ELR (cell line): ENCODE data around the gene FAM200C.

Experiments
- DNase-seq: peaks from one replicate; pipeline ENCODE4 v3.0.0-alpha.2; 2015; ENCODE audit warnings: low read depth

FAM200C gene

DNA sequence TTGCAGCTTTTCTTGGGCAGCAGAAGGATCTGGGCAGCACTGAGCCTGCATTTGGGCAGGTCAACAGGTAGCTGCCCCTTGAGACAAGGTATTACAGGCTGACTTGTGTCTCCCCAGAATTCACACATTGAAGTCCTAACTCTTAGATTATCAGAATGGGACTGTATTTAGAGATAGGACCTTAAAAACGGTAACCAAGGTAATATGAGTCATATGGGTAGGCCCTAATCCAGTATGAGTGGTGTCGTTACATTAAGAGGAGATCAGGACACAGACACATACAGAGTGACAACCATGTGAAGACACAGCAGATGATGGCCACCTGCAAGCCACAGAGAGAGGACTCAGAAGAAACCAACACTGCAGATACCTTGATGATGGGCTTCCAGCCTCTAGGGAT lies 32.6 kb downstream of the FAM200C start:
- DNase-seq, result no peak

DNA sequence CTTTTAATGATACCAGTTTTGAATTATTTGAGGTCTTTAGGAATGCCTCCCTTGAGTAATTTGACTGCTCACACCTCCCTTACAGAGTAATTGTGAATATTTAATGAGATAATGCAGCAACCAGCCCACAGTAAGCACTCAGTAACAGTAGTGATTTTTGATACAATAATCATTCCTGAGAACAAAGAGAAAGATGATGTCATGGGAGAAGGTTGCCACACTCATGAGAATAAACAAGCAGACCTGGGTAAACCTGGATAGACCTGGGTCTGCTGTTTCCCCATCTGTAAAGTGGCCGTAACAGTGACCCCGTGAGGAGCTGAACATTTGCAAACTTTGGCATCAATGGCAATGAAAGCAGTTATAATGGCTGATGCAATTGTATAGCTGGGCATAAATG lies 33.6 kb downstream of the FAM200C start:
- DNase-seq, result no peak

DNA sequence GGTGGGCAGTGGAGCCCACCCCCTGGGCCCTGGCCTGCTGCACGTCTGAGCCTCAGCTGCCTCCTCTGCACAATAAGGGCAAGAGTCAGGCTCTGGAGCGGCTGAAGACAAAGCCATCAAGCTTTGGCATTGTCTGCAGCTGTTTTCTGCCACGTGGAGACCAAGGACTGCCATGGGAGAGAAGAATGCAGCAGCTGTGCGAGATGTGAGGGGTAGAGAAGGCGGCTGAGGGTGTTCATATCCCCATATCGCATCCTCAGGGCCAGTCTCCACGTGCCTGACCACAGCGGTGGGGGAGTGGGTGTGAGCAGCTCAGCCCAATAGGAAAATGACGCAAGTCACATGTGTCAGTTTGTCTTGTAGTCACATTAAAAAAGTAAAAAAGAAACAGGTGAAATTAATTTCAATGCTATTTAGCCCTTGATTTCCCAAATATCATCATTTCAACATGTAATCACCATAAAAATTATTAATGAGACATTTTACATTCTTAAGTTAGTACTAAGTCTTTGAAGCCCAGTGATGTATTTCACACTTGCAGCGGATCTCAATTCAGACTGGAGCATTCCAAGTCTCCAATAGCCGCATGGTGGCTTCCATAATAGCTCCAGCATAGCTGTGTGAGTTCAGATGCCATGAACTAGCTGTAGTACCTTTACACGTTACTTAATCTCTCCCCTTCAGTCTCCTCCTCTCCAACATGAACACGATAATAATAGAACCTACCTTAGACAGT lies 36.0 kb downstream of the FAM200C start:
- no peak for DNase-seq

DNA sequence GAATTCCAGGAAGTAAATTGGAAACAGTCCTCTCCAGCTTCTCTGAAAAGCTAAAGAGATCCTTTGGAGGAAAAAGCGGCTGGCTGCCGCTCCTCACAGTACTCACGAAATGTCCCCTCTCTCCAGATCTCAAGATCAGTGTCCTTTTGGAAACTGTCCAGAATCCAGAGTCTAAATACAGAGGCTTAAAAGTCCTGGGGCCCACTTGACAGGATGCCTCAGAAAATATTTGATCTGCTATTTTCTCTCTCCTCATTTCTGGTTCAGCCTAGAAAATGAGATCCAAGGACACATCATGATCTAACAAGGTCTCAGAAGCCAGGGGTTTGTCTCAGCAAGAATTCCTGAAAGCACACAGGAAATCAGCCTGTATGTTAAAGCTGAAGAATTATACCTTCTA lies 36.6 kb downstream of the FAM200C start:
- DNase-seq, result no peak

DNA sequence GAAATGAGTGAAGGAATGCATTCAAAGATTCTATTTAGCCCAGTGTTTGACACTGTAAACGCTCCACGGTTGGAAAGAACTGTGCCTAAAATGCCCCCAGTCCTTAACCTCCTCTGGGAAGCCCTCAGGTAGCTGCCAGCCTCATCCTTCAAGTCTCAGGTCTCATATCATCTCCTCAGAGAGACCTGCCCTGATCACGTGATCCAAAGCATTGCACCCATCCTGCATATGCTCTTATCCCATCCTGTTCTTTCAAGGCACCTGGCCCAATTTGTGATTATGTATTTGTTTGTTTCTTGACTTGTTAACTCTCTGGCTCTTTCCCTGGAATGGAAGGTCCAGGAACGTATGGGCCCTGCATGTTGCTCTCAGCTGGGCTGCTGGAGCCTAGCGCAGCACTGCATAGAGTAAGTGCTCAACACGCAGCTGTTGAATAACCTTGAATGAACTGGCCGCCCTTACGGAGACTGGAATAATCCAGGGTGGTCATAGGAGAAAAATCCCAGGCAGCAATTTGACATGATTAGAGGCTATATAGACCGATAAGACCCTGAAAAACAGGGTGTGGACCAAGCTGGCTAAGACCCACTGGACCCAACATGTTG lies 38.1 kb downstream of the FAM200C start:
- no peak for DNase-seq

DNA sequence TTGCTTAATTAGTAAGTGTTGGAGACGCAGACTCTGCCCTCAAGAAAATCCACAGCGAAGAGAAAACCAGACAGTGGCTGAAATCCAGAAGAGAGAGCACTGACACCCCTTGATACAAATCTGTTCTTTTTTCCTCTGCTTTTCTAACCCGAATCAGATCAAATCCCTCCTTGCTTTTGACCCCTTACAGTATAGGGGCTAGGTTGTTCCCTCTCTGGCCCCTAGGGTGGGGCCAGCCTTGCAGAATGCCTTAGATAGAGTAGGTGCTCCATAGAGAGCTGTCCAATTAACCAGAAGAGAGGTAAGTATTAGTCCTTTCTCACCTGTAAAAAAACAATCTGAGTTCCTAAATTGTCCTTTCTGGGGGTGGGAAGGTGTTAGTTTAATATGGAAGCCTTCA lies 39.5 kb downstream of the FAM200C start:
- DNase-seq, result no peak

DNA sequence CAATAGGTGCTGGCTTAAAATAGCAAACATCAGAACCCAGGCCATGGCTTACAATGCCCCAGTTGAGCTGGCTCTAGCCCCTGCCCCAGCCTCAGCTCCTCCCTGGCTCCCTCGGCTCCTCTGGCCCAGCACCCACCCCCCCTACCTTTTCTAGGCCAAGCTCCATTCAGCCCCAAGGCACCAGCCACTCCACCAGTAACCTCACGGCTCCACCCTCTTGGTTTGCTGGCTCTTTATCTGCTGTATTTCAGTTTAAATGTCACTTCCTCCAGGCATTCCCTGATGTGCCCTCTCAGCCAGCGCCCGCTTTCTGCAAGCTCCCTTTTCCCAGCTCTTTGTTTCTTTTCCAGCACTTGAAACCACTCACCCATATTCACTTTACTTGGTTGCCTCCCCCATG lies 40.0 kb downstream of the FAM200C start:
- no peak for DNase-seq

DNA sequence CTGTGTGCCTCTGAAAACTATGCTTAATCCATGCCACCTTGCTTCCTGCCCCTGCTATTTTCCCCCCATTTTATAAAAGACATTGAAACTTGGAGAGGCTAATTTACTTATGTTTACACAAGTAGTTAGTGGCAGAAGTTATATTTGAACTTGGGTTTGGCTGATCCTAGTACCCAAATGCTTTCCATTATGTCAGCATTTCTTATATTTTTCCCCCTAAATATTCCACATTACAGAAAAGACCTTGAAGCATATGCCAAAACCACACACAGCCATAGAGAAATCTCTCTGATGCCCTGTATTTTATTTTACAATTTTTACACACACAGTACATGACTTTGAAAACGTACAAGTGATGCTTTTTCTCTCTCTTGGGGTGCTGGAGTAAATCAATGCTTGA lies 40.6 kb downstream of the FAM200C start:
- no peak for DNase-seq

DNA sequence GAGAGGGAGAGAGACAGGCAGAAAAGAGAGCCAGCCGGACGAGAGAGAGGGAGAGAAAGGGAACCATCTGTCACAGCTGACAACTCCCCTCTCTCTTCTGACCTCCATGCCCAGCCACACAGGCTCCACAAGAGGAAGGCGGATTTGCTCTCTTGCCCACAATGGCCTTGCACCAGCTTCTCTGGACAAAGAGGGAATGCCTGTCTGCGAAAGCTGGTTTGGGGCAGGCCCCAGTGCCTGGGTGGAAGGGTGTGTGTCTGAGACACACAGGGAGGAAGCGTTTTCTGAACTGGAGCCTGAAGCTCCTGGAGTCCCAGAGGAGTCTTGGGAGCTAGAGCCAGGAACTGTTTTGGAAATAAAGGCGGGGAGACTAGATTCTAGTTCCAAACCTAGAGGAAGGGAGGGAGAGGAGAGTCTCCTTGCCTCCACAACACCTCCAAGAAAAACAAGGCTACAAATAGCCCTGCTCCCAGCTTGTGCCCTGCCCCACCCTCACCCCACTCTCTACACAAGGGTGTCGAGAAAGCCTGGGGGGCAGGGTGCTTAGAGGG lies 41.9 kb downstream of the FAM200C start:
- no peak for DNase-seq

DNA sequence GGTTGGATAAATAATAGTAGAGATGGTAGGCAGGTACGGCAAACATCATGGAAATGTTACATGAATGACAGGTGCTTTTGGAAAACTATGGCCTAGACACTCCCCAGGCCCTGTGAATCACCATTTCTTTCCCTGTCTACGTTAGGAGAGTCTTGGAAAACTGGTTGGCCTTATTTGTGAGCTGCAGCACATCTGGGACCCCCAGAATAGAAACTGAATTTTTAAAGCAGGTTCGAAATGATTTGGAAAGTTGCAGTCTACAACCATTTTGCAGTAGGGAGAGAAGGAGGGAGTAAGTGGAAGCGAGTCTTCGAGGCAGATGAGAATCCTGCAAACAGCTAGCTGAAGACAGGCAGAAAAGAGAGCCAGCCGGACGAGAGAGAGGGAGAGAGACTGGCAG lies 42.5 kb downstream of the FAM200C start:
- no peak for DNase-seq

DNA sequence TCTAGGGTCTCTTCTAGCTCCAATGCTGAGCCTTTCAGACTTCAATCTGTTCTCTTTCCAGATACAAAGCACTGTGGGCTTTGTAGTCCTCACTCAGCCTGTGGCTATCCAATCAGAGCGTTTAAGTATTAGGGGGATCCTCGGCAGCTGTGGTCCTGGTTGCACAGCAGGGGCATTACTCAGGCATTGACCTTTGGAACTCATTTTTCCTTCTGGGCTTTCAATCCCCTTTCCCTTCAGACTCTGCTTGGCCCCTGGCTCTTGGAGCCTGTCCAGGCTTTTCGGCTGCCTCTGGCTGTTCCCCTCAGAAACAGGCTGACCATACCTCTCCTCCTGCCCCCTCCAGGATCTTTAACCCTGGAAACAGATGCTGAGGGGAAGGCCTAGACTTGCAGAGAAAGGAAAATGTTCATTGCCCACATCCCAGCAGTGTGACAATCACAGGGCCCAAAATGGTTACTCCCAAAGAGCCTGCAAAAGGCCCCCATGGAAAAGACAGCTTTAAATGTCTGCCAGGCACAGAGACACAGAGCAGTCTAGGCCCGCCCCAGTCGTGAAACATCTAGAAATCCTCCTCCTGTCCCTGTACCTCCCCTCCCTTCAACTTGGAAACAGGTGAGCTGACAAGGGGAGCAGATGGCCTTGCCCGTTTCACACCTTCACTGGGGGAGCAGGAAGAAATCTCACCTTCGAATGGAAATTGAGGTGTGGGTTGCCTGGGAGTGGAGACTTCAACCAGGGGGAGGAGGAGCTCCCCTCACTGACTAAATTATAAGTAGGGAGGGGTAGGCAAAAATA lies 43.1 kb downstream of the FAM200C start:
- no peak for DNase-seq

DNA sequence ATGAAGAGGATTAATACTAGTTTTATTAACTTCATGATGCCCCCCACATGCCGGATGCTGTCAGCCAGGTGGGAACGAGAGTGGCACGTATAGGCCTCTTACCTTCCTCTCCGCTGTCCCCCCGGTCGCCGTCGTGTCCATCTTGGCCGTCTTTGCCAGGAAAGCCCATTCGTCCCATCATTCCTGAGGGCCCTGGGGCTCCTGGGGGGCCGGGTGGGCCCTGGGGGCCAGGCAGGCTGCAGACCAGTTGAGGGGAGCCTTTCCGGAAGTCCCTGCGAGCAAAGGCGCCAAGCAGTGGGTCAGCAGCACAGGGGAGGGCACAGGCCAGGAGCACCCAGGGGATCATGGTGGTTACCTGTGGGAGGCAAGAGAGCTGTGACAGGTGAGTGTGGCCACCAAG lies 45.2 kb downstream of the FAM200C start:
- no peak for DNase-seq

DNA sequence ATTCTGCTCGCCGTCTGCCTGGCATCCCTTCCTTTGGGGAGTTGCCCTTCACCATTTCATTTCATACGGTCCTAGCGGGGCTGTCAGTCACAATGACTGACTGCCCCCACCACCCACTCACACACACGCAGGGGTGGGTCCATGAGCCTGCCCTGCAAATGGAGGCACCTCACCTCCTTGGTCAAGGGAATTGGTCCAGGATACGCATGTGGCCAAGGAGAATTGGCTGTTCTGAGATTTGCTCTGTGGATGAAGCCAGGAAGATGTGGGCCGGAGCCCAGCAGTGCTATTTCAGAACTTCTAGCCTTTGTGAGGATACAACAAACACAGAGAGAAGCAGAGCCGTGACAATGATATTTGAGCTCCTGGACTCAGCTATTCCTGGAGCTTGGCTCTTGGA lies 46.5 kb downstream of the FAM200C start:
- DNase-seq, result no peak

DNA sequence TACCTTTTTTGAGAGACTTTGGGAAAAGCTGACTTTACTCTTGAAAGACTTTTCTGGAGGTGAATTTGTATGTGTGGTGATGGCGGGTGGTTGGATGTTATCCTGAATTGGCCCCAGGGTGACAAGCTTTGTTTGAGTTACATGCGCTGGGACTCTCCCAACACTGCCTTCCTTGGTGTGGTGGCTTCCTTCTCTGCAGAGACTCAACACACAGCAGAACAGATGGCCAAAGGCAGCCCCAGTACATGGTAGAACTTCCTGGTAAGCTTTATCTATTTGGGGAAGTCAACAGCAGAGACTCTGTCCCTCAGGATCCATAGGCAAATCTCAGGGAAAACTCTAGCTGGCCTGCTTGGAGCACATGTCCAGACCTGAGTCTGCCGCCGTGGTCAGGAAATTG lies 47.5 kb downstream of the FAM200C start:
- no peak for DNase-seq

DNA sequence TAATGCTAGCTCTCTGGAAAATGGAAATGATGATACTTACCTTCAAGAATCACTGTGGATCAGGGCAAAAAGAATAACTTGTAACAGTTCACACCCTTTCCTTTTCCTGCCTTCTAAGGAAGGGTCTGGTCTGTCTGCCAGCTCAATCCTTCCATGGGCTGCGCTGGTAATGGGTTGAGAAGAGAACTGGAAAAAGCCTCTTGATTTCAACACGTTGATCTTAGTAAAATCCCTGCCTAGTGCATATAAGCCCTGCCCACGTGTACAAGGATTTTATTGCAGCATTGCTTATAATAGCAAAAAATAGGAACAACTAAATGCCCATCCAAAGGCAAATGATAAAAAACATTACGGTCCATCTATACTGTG lies 49.9 kb downstream of the FAM200C start:
- DNase-seq, result no peak

DNA sequence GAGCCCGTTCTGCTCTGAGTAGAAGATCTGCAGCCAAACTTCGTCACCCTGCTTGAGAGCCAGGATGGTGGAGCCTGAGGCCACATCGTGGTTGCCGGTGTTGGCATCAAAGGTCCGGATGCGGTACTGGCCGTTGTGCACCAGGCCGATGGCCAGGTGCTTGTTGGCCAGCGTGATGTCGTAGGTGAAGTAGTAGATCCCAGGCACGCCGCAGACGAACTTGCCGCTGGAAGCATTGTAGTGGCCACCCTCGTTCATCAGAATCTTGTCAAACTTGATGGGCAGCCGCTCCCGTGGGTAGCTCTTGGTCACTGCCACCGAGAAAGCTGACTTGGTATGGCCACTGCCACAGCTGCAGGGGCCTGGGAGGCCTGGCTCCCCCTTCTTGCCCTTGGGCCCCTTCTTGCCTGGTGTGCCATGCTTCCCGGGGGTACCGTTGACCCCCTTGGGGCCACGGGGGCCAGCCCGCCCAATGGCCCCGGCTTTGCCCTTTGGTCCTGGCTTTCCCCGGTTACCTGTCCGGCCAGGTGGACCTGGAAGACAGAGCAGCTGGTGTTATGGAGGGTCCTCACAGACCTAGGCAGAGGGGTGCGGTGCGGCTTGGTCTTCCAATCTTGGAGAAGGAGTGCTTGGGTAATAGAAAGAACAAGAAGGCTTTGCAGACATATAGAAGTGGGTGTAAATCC lies 50.5 kb downstream of the FAM200C start:
- DNase-seq, result no peak

DNA sequence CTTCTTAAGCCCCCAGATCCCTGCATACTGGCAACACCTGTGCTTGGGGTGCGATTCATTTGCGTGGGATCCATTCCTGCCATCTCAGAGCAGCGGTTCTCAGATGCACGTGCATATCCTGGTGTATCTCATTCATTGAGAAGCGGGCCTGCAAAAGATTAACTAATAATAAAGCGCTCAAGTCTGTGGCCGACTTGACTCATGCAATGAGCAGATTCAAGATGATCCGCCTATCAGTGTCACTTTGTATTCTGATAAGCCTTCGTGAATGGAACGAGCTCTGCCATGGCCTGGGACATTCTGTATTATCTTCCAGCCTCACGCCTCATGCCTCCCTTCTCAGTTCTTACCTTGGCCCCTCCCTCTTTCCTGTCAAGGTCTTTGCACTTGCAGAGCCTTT lies 51.8 kb downstream of the FAM200C start:
- DNase-seq, result no peak

DNA sequence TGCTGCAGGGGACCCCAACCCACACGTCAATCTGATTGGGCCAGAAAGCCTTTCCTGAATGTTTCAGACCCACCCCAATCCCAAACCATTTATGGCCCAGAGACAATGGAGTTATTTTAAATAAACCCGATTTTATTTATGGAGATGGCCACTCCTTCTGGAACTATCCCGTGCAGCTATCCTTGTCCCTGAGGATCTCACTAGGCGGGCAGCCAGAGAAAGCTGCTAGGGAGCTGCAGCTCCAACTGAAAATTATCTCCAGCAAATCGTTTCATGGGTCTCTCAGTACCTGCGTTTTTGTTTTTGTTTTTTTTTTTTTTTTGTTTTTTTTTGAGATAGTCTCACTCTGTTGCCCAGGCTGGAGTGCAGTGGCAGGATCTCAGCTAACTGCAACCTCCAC lies 52.4 kb downstream of the FAM200C start:
- DNase-seq, result no peak
